NT2/D1 (cell line): ENCODE data around the gene RGS21.

ENCODE experiments used
- SUZ12 ChIP-seq: IDR thresholded peaks from 2 replicates; pipeline ENCODE4 v1.6.1; 2011; ENCODE audit not compliant: insufficient read length, insufficient read depth; ENCODE audit errors: extremely low read depth
- YY1 ChIP-seq: IDR thresholded peaks from 2 replicates; pipeline ENCODE4 v1.6.1; 2011; ENCODE audit not compliant: insufficient read length, insufficient read depth
- ZNF274 ChIP-seq: IDR thresholded peaks from 2 replicates; pipeline ENCODE4 v1.6.1; 2011; ENCODE audit warnings: mild to moderate bottlenecking, low read depth, low read length

DNA sequence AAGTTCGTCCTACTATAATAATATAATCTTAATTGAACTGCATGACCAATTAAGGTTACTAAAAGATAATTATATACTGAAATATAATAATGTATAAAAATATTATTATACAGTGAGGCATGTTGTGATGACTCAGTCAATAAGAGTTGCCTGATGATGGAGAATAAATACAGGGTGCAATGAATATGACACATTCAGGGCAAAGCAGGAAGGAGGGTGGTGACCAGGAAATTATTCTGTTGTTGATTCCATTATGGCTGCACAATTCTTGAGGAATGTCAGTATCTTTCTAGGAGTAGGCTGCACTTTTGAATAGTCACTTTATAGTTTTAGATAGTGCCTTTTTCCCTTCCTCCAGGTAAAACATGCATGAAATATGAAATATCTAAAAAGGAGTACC lies 46.4 kb upstream of the RGS21 start:
- TF ChIP-seq YY1 (no peak), ZNF274 (no peak), SUZ12 (no peak)
